GM18508 (cell line): ENCODE results near the gene CDK3.
"Not testable (repeated sequence)": the region's sequence is repeated elsewhere in the genome, so short reads cannot be mapped to it uniquely, and the experiment has no call there.

Experiments
- ATAC-seq: cut with Tn5 transposase; IDR thresholded peaks from one replicate; pipeline ENCODE4 v1.9.1; 2021; ENCODE audit warnings: moderate number of reproducible peaks; ENCODE audit not compliant: insufficient read depth, unreplicated experiment

CDK3 gene

DNA sequence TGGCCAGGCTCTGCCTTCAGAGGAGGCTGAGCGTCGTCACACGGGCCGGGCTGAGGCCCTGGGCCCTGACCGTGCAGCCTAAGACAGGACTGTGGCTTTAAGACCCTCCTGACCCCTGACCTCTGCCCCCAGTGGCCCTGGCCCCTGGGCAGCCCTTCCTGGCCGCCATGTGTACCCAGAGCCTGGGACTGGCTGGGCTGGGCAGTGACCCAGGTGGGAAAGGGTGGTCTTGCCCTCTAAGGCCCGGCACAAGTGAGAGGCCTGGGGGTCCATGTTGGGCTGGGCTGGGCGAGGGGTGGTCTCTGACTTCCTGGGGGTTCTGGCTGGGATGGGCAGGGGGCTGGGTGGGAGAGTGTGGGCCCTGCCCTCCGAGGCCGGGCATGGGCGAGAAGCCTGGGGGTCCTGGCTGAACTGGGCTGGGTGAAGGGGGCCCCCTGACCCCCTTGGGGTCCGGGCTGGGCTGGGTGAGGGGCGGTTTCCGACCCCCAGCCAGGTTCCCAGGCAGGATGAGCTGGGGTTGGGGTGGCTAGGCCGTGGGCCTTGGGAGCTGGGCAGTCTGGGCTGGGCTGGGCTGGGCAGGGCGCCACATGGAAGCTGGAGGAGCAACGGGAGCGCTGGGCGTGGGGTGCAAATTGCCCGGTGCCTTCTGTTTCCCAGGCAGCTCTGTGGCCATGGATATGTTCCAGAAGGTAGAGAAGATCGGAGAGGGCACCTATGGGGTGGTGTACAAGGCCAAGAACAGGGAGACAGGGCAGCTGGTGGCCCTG lies at the start of gene CDK3:
CDK3 (plus strand) TSS at position 101 of the 767 bp plus-strand sequence; CDS start at position 672, 571 bp downstream.
- ATAC-seq, result no peak

DNA sequence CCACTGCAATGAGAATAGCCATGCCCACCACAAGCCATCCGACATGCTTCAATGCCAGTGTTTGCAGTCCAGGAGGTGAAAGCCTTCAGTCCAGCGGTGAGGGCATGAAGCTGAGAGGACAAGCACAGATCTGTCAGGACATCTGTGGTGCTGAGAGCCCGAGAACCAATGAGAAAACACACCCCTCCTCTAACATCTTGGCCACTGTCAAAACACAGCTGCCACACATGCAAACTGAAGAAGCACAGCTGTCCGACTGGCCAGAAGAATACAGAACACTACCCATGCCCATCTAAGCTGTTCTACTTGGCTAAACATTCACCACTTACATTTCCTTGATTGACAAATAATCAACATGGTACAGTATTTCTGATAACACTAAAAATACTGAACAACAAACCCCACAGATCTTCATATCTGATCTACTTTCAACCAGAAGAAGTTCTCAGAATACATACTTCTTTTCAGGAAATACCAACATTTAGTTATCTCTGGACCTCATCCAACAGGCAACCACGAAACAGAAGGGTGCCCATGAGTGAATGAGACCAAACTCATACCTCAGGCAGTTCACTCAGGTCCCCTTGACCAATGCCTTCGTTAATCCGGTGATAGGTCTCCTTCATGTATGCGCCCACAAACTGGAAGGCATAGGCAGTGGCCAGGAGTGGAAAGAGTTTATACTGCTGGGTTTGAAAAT lies 49.6 kb upstream of the CDK3 start:
- ATAC-seq, result no peak

DNA sequence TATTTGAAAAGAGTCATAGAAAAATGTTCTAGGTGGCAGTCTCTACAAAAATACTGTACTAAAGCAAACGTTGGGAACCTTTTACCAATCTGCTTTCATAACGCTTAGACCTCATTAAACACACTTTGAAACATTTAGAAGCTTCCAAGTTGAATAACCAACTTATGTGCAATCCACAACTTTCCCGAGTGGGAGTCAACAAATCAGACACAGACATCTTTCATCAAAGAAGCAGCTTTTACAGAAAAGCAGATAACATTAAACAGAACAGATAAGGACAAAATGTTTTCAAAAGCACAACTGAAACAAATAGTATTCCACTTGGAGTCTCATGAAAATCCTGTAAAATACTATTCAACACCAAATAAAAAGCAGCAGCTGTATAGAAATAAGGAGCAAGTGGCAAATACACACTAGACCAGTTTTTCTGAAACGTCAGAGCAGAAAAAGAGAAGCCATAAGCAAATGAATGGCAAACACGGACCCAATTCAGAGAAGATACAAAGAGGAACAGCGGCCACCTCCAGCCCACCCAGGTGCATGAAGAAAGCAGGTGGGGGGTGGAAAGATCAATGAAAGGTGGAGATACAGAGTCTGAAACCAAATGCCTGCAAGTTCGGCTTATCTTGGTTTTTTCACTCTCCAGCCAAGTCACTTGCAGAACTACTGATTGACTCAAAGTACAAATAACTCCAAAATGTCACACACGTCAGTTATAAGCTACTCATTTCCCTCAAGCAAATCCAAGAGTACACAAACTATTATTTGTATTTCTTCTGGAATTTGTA lies 41.4 kb upstream of the CDK3 start:
- ATAC-seq, result no peak

- ATAC-seq, result no peak
Measured at GRCh38 chr17:75959839-75960511, 40.7 kb upstream of the CDK3 start.

DNA sequence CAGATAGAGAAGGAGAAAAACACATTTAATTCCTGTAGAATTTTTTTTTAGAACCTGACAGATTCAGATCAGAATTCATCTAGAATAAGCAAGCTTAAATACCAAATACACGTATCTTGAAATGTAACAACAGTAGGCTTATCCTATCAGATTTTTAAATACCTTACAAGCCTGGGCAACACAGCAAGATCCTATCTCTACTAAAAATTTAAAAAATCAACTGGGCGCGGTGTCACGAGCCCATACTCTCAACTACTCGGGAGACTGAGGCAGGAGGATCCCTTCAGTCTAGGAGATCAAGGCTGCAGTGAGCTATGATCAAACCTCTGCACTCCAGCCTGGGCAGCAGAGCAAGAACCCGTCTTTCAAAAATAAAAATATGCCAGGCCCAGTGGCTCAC lies 35.2 kb upstream of the CDK3 start:
- ATAC-seq, result no peak

DNA sequence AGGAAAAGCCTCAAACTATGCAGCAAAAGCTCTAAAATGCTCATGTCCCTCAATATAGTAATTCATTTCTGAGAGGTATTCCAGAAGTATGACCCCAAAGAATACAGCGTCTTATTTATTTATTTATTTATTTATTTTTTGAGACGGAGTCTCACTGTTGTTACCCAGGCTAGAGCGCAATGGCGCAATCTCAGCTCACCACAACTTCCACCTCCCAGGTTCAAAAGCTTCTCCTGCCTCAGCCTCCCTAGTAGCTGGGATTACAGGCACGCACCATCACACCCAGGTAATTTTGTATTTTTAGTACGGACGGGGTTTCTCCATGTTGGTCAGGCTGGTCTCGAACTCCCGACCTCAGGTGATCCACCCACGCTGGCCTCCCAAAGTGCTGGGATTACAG lies 31.6 kb upstream of the CDK3 start:
- ATAC-seq, result not testable (repeated sequence)

GRCh38 chr17:75970011-75970523 lies 30.6 kb upstream of the CDK3 start:
- no peak for ATAC-seq

DNA sequence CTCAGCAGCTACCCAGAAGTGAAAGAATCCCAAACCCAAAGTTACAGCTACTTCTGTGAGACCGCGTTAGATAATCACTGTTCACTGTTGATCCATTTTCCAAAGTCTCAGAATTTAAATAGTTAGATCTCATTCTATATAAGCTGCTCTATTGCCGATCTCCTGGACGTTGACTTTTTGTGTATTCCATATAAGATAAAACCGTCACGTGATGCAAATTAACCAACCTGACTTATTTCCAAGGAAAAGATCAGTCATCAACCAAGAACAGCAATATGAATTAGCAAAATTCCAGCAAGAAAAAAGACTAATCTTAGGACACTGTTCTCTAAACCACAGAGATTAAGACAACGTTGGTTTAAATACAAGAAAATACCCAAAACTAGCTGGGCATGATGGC lies 30.0 kb upstream of the CDK3 start:
- ATAC-seq, result no peak

- not testable (repeated sequence) for ATAC-seq
Measured at GRCh38 chr17:75975187-75975586, 25.5 kb upstream of the CDK3 start.

DNA sequence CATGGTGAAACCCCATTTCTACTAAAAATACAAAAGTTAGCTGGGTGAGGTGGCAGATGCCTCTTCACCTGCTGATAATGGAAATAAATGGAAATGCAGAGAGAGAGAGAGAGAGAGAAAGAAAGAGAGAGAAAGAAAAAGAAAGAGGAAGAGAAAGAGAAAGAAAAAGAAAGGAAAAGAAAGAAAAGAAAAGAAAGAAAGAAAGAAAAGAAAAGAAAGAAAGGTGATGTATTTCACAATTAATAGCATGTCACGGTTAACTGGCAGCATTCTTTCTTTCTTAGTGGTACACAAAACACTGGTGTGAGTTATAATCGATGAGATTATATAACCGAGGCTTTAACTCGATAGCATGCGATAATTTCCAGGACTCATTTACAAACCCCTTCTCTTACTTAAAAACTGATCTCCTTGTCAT lies 24.9 kb upstream of the CDK3 start:
- no peak for ATAC-seq

DNA sequence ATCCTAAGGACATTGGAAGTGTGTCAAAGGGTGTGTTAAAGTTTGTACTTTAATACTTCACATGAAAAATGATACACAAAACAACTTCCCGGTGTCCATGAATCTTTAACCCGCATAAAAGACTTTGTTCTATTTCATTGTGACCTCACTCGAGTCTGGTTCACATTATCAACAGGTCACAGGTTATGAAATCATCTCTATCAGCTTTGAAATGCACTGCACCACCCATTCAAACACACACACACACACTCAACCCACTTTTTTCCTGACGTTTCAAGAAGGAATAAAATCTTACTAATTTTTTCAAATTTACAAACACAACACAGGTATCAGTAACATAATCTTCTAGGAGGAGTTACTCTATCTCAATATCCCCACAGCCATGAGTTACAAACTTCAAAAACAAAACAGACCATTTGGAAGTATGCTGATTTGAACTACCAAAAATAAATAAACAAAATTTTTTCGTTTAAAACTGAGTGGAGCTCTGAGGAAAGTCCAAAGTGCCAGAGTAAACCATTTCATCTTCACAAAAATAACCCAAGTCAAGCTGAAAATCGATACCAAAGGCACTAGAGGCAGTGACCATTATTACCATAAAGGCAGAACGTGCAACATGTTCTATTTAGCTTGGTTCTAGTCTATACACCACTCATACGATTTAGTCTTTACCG lies 24.3 kb upstream of the CDK3 start:
- ATAC-seq, result no peak

- ATAC-seq, result peak; percentile 53
Measured at GRCh38 chr17:75978938-75979704, 21.5 kb upstream of the CDK3 start, which contains the start of the genes ACOX1 and TEN1. Gene ACOX1 (minus strand): TSS chr17:75979166. CDS start chr17:75979073, 93 bp downstream. Gene TEN1 (plus strand): TSS chr17:75979240. CDS start chr17:75986193, 6,953 bp downstream.

- ATAC-seq, result no peak
Measured at GRCh38 chr17:75979705-75980187, 20.9 kb upstream of the CDK3 start.

DNA sequence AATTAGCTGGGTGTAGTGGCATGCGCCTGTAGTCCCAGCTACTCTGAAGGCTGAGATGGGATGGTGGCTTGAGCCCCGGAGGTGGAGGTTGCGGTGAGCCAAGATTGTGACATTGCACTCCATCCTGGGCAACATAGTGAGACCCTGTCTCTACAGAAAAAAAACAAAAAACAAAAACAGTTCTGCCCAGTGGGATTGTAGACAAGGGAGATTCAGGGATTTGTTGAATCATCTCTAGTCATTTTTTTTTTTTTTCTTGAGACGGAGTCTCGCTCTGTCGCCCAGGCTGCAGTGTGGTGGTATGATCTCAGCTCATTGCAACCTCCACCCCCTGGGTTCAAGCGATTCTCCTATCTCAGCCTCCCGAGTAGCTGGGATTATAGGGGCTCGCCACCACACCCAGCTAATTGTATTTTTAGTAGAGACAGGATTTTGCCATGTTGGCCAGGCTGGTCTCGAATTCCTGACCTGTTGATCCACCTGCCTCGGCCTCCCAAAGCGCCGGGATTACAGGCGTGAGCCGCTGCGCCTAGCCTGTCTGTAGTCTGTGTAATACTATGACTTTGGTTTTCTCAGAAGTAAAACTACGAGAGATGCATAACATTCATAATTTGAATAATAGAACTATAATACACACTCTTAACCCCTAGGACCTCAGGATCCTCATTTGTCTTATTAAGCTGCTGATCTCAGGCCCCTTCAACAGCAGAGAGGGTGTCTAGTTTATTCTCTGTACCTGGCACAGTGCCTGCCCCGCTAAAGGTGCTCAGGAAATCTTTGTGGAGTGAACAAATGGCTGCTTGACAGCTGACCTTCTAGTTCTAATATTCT lies 20.3 kb upstream of the CDK3 start:
- no peak for ATAC-seq

DNA sequence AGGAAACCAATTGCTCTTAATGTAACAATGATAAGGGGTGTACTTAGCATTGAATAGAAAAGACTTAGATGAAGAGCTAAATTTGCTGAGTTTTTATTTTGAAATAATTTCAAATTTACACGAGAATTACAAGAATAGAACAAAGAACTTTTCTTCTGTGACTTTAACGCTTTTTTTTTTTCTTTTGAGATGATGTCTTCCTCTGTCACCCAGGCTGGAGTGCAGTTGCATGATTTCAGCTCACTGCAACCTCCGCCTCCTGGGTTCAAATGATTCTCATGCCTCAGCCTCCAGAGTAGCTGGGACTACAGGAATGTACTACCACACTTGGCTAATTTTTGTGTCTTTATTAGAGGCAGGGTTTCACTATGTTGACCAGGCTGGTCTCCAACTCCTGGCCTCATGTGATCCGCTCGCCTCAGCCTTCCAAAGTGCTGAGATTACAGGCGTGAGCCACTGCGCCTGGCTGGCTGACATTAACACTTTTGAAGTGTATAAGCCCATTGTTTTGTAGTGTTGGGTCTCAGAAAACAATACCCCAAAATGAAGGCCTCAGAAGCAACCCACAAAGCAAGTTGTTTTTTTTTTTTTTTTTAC lies 19.5 kb upstream of the CDK3 start:
- ATAC-seq, result no peak

GRCh38 chr17:75983501-75984181 lies 17.0 kb upstream of the CDK3 start:
- ATAC-seq, result no peak

GRCh38 chr17:75985986-75986385 lies 14.7 kb upstream of the CDK3 start:
- no peak for ATAC-seq
